ENCODE measurements around the gene ADGRE1.

The ADGRE1 gene

GRCh38 chr19:6891761-6892385 lies 4.5 kb downstream of the ADGRE1 start:
- H3K4me3 ChIP-seq (replicated peaks in 1 of 2; ENCODE audit: low read depth in 2 of 2, low read length in 2 of 2), result no peak overlapping the region
- DNase-seq (ENCODE audit: low read depth in 2 of 2), result no peak
- no peak for TF ChIP-seq CTCF (IDR thresholded peaks at IDR 0.05; ENCODE audit: low read depth, low read length)

DNA sequence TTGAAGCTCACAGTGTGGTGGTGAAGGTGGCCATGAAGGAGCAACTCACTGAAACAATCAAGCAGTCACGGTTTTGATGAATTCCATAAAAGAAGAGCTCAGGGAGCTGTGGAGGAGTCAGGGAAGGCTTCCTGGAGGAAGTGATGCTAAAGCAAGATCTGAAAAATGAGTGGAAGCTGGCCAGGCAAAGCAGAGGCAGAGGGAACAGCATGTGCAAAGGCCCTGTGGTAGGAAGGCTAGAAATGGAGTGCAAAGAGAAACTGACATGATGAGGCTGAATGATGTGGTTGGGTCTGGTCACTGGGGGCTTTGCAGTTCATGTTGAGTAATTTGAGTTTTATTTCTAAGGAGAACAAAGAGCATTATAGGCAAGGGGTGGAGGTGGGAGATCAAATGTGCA lies 6.9 kb downstream of the ADGRE1 start:
- DNase-seq (ENCODE audit: low read depth in 2 of 2), result no peak
- TF ChIP-seq CTCF (IDR thresholded peaks at IDR 0.05; ENCODE audit: low read depth, low read length), result no peak
- H3K4me3 ChIP-seq (replicated peaks in 1 of 2; ENCODE audit: low read depth in 2 of 2, low read length in 2 of 2), result no peak overlapping the region

DNA sequence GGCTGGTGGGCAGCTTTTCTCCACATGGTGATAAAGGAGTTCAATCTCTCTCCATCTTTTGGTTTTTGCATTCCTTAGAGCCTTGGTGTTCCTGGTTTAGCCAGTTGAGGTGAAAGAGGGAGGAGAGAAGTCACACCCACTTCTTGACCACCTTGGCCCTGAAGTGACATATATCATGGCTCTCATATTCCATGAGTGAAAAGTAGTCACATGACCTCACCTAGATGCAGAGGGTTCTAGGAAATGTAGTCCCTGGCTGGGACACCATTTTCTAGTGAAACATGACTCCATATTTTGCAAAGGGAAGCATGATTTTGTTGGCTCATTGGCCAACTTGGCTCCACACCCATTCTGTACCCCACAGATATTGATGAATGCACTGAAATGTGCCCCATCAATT lies 16.1 kb downstream of the ADGRE1 start:
- no peak overlapping the region for H3K4me3 ChIP-seq (replicated peaks in 1 of 2; ENCODE audit: low read depth in 2 of 2, low read length in 2 of 2)
- DNase-seq (ENCODE audit: low read depth in 2 of 2), result no peak
- TF ChIP-seq CTCF (IDR thresholded peaks at IDR 0.05; ENCODE audit: low read depth, low read length), result no peak

- H3K4me3 ChIP-seq (replicated peaks in 1 of 2; ENCODE audit: low read depth in 2 of 2, low read length in 2 of 2), result no peak overlapping the region
- no peak for DNase-seq (ENCODE audit: low read depth in 2 of 2)
- no peak for TF ChIP-seq CTCF (IDR thresholded peaks at IDR 0.05; ENCODE audit: low read depth, low read length)
Observed at GRCh38 chr19:6906559-6907060, 19.2 kb downstream of the ADGRE1 start.

GRCh38 chr19:6911523-6911922 lies 24.1 kb downstream of the ADGRE1 start:
- no peak for TF ChIP-seq CTCF (IDR thresholded peaks at IDR 0.05; ENCODE audit: low read depth, low read length)
- no peak overlapping the region for H3K4me3 ChIP-seq (replicated peaks in 1 of 2; ENCODE audit: low read depth in 2 of 2, low read length in 2 of 2)
- no peak for DNase-seq (ENCODE audit: low read depth in 2 of 2)

DNA sequence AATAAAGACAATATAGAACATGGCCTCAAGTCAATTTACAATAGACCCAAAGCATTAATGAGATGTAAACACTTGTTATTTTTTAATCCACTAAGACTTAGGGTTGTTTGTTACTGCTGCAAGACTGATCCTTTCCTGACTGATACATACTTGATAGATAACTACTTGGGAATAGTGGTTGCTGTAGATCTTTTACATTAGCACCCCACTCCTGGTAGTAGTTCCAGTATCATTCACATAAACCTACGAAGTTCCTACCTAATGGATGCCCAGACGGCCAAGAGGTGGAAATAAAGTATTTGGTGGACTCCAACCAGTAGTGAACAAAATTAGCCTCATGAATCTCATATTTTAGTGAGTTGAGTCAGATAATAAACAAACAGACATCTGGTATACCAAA lies 26.9 kb downstream of the ADGRE1 start:
- H3K4me3 ChIP-seq (replicated peaks in 1 of 2; ENCODE audit: low read depth in 2 of 2, low read length in 2 of 2), result no peak overlapping the region
- no peak for DNase-seq (ENCODE audit: low read depth in 2 of 2)
- no peak for TF ChIP-seq CTCF (IDR thresholded peaks at IDR 0.05; ENCODE audit: low read depth, low read length)

GRCh38 chr19:6916952-6917351 lies 29.6 kb downstream of the ADGRE1 start:
- DNase-seq (ENCODE audit: low read depth in 2 of 2), result no peak
- TF ChIP-seq CTCF (IDR thresholded peaks at IDR 0.05; ENCODE audit: low read depth, low read length), result no peak
- H3K4me3 ChIP-seq (replicated peaks in 1 of 2; ENCODE audit: low read depth in 2 of 2, low read length in 2 of 2), result no peak overlapping the region
